Uterus (tissue), 2 donors: ENCODE results near the gene ENOSF1.

ENCODE experiments used
- CTCF ChIP-seq, 4 experiments: fragments of 200-600 bp in 2 of 4; fragments of 450-650 bp in 2 of 4; sonication (generic) in 2 of 4; IDR thresholded peaks; one replicate each; pipeline ENCODE4 v1.5.1; 2016 to 2019; ENCODE audit warnings: antibody characterized with exemption in 4 of 4, mild to moderate bottlenecking in 2 of 4, moderate library complexity in 1 of 4
- POLR2A ChIP-seq, 2 donors: fragments of 450-650 bp; IDR thresholded peaks; one replicate each; pipeline ENCODE4 v1.6.1; 2016; ENCODE audit warnings: antibody characterized with exemption in 2 of 2, mild to moderate bottlenecking in 1 of 2, moderate library complexity in 1 of 2

GRCh38 chr18:693466-694187, 18.8 kb downstream of the ENOSF1 start:
- TF ChIP-seq CTCF (IDR thresholded peaks at IDR 0.05) = no peak
- TF ChIP-seq POLR2A (IDR thresholded peaks at IDR 0.05) = no peak
